ENCODE measurements around the gene SYNDIG1.

DNA sequence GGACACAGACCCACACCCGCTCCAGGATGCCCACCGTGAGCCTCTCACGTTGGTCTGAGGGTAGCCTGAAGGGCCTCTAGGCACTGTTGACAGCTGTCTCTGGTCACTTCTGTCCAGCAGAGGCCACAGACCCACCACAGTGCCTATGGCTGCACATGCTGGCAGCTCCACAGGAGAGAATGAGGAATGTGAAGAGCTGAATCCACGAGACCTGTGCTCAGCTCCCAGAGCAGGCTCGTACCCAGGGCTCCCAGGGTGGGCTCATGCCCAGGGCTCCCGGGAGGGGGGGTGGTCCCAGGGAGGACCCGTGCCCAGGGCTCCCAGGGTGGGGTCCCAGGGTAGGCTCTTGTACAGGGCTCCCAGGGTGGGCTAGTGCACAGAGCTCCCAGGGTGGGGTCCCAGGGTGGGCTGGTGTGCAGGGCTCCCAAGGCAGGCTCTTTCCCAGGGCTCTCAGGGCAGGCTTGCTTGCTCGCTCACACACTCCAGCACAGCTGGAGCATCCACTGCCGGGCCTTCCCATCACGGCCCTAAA lies 201.0 kb downstream of the SYNDIG1 start:
- TF ChIP-seq POLR2AphosphoS5 (IDR thresholded peaks at IDR 0.05; ENCODE audit: borderline replicate concordance, low read depth, low read length) (no peak), EZH2 (IDR thresholded peaks at IDR 0.05) (no peak), FOXP2 (optimal IDR thresholded peaks at IDR 0.05; ENCODE audit: control extremely low read depth, extremely low read length, insufficient read depth) (no peak)
